ENCODE results near the gene CYP11A1.
A peak's percentile ranks its signal among the peaks of the same experiment; 100 is the strongest.

CYP11A1 gene

DNA sequence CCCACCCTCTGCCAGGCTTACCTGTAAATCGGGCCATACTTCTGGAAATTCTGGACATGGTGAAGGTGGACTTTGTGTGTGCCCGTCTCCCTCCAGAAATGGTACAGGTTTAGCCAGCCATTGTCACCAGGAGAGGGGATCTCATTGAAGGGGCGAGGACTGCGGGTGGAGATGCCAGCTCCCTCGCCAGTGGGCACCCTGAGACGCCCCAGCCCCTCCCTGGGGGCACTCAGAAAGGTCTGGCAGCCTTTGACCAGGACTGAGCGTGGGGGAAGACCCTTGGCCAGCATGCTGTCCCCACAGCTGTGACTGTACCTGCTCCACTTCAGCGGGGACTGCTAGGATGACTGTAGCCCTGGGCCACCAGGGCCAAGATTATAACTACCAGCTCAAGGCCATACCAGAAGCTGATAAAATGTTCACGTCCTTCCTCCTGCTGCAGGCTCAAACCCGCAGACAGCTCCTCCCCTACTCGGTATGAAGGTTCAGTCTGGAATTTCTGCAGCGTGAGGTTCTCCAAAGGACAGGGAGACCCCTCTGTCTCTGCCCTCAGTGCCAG lies at the start of gene CYP11A1:
TSS of gene CYP11A1 (minus strand) at position 351 of the 559 bp plus-strand sequence. CDS start at position 290, 61 bp downstream.
- no peak for DNase-seq

DNA sequence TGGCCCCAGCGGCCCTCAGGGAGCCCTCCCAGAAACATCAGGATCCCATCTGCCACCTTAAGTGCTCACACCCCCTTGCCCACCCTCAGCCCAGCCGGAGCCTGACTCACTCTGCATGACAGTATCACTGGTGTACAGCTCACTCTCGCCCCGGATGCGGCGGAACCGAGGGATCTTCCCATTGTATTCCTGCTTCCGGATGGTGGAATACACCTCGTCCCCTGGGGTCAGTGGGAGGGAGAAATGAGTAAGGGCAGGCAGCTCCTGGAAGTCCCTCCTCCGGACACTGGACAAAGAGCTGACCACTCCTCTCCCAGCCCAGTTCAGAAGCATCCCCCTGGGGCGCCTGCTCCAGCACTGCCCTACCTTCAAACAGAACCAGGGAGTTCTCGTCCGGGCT lies 49.8 kb upstream of the CYP11A1 start:
- peak; percentile 75 for DNase-seq

DNA sequence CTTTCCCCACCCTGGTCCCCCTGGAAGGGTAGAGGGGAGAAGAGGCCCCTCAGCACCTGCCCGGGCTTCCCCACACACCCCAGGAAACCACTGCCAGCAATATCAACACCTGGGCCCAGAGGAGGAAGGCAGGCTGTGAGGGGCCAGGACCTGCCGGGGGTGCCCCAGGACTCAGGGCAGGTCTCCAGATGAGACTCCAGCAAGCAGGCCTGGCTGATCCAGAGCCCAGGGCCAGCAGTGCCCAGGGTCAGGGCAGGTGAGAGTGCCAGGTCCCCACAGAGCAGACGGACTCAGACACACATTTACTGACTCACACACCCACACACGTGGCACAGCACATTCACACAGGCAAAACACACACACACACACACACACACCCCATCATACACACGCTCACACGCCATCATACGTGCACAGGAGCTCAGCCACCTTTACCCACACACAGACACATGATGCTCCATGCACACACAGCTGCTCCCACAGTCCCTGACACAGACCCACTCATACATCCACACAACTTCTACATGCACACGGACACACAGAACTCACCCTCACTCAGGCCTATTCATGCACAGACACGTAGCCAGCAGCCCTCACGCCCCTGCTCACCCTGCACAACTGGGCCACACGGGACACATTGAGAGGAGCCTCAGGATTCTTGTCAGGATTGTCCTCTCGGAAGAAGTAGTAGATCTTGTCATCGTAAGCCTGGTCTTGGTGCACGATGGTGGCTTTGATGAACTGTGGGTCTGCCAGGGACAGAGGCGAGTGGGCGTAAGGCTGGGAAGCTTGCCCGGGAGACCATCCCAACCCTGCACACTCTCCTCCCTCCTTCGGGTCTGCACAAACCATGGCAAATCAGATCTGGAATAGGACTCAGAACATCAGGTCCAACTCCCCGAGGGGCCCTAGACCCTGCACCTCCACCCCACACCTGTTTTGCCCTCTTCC lies 48.8 kb upstream of the CYP11A1 start:
- DNase-seq: no peak

DNA sequence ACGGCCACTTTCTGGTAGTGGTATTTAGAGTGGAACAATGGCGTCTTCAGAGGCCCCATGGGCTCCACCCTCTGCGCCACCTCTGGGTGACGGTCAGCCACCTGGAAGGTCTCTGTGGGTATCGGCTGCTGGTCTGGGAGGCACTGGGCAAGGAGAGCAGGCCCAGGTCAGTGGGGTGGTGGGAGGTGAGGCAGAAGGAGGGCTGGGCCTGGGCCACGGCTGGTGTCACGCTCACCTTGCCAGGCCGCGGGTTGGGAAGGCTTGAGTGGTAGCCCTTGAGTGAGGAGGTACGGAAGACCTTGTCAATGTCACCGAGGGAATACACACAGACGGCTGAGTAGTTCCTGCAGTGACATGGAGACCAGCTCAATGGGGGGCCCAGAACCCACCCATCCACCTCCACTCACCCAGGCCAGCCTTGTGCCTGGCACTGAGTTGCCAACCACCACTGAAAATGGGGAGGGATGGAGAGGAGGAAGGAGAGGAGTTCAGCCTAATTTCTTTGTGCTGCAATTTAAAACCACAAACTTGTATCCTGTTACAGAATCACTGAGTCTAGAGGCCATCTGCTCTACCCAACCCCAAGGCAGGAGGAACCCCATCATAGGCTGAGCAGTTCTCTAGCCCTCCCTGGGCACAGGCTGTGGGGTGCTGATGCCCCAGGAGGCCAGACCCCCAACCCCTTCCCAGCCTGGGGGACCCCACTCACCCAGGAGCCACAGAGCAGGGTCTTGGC lies 47.3 kb upstream of the CYP11A1 start:
- DNase-seq: no peak

DNA sequence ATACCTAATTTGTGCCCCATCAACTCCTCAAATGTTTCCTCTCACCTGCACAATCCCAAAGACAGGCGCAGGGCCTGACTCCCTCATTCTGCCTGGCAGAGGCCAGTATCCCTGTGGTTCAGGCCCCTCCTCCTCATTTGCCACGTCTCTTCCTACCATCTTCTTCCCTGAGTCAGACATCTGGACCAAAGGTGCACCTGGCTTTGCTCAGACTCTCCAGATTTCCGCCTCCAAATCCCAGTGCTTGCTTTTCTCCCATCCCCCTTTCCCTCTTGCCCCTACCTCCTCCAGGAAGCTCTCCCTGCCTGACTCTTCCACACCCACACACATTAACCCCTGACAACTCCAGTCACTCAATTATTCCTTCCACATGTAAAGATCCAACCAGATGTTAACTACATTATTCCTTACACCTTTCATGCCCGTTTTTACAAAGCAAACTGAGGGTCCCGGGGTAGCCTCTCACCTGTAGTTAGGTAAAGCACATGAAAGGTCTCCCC lies 46.7 kb upstream of the CYP11A1 start:
- no peak for DNase-seq

- DNase-seq: no peak
Observed at GRCh38 chr15:74413350-74414080, 46.1 kb upstream of the CYP11A1 start.

DNA sequence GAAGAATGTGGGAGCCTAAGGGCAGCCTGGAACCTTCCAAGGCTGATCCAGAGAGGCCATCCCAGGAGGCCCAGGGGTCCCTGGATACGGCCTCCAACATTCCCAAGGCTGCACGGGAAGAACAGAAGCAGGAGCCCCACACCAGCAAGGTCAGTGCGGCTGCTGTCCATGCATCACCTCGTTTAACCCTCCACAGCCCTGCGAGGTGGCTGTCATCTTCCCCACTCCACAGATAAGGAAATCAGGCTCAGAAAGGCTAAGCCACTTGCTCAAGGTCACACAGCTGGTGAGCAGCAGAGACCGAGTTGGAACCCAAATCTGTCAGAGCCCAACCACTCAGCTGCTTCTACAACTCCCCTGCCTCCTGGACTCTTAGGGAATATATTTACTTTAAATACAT lies 44.7 kb upstream of the CYP11A1 start:
- no peak for DNase-seq

GRCh38 chr15:74411686-74412085 lies 44.2 kb upstream of the CYP11A1 start:
- no peak for DNase-seq

- no peak for DNase-seq
Observed at GRCh38 chr15:74410502-74410901, 43.1 kb upstream of the CYP11A1 start.

GRCh38 chr15:74409225-74409624 lies 41.8 kb upstream of the CYP11A1 start:
- no peak for DNase-seq

DNA sequence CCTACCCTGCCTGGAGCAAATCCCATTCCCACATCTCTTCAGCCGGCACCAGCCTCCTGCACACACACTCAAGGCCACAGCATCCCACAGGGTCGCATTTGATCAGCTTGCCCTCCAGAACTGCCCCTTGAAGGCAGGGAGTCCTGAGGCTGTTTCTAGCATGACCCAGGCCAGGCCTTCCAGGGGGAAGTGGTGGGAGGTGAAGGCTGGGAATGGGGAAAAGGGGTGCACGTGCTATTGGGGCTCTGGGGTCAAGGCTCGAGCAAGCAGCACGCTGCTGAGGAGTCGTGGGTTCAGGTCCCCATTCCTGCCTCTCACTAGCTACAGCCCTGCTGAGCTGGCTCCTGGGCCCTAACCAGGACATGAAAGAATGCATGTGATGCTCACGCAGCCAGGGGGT lies 41.4 kb upstream of the CYP11A1 start:
- DNase-seq: no peak

DNA sequence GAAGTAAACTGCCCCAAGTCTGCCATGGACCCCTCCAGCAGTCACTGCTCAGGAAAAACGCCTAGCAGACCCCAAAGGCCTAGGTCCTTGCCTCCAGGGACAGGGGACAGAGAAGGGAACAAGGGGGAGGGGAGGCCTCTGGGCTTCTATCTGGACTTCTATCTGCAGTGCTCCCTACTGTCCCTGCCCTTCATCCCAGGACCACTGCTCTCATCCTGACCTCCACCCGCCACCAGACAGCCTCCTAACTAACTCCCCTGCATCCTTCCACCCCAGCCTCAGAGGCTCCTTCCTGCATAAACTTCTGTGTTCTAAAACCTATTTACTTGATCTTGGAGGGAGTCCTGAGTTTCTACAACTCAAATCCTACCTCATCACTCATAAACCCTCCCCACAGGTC lies 40.9 kb upstream of the CYP11A1 start:
- no peak for DNase-seq

DNA sequence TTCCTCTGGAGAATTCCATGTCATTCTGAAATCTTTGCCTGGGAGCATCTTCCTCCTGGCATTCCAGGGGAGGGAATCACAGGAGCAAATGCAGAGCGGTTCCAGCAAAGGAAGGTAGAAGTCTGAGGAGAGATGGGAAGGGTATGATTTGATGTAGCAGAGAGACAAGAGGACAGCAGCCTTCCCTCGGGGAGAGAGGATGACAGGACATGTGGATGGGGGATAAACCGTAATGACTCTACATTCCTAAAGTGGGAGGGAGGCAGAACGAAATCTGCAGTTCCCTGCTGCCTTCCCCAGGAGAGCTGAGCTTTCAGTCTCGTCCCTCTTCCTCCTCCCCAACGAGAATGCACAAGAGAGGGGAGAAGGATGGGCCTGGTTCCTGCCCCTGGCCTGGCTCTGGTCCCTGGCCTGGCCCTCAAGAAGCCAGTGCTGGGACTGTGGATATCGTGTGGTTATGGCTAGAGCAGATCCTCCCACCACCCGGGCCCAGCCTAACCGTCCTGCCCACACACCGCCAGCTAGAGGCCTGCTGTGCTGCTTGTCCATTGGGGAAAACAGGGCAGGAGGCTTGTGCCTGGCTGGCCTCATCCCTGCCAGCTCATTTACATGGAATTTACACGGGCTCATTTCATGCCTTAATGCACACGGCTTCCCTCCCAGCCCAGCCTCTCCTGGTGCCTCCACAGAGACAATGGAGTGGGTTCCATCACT lies 39.7 kb upstream of the CYP11A1 start:
- DNase-seq: peak; percentile 71

- no peak for DNase-seq
Observed at GRCh38 chr15:74406517-74406916, 39.1 kb upstream of the CYP11A1 start.

GRCh38 chr15:74405823-74406222 lies 38.4 kb upstream of the CYP11A1 start:
- DNase-seq: no peak

- no peak for DNase-seq
Observed at GRCh38 chr15:74403991-74404563, 36.6 kb upstream of the CYP11A1 start.

- DNase-seq: no peak
Observed at GRCh38 chr15:74403588-74403919, 36.1 kb upstream of the CYP11A1 start.

- DNase-seq: no peak
Observed at GRCh38 chr15:74402873-74403587, 35.6 kb upstream of the CYP11A1 start.

GRCh38 chr15:74402337-74402841 lies 34.9 kb upstream of the CYP11A1 start:
- DNase-seq: no peak

DNA sequence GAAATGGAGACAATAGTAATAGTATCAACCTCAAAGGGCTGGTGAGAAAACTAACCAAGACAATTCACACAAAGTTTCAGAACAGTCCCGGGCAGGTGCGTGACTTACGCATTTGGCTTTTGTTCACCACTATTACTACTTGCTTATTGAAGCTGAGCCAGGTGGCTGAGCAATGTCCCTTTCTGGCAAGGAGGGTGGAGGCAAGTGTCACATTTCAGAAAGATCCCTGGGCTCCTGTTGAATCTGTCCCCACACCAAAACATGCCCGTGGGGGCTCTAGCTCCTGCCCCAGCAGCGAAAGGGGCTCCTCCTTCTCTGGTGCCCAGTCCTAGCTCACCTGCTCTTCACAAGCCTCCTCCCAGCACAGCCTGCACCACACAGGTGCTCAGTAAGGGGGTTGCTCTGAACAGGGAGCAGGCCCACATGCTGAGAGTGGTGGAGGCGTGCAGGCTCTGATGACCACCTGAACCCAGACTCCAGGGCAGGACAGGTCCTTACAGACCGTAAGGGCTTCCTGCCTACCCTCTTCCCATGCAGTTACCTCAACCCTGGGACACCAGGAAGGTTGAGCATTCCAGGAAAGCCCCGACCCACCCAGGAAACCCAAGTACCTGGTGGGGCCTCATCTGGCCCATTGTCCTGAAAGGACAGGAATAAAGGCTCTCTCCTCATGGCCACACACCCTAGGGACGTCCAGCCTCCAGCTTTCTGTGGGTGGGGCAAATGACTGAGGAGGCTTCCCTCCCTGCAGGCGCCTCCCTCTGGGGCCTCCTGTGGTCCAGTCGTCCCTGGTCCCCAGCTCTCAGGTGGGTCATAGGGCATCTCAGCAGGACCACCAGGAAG lies 33.7 kb upstream of the CYP11A1 start:
- DNase-seq: no peak

All from GOT3 (cell line).